NOMO-1 (cell line): ENCODE results near the gene ACD.

Experiments
- DNase-seq, 2 experiments: peaks; one replicate each; lab custom pipeline; 2025; ENCODE audit not compliant: unreplicated experiment in 2 of 2; lab: John Stamatoyannopoulos, UW

Gene ACD

GRCh38 chr16:67662653-67663010, 2.6 kb upstream of the ACD start:
- DNase-seq, result no peak

DNA sequence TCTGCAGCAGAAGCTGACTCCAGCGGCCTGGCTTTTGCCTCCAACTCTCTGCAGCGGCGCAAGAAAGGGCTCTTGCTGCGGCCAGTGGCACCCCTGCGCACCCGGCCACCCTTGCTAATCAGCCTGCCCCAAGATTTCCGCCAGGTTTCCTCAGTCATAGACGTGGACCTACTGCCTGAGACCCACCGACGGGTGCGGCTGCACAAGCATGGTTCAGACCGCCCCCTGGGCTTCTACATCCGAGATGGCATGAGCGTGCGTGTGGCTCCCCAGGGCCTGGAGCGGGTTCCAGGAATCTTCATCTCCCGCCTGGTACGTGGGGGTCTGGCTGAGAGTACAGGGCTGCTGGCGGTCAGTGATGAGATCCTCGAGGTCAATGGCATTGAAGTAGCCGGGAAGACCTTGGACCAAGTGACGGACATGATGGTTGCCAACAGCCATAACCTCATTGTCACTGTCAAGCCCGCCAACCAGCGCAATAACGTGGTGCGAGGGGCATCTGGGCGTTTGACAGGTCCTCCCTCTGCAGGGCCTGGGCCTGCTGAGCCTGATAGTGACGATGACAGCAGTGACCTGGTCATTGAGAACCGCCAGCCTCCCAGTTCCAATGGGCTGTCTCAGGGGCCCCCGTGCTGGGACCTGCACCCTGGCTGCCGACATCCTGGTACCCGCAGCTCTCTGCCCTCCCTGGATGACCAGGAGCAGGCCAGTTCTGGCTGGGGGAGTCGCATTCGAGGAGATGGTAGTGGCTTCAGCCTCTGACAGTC, 2.0 kb upstream of the ACD start:
- DNase-seq, result no peak

DNA sequence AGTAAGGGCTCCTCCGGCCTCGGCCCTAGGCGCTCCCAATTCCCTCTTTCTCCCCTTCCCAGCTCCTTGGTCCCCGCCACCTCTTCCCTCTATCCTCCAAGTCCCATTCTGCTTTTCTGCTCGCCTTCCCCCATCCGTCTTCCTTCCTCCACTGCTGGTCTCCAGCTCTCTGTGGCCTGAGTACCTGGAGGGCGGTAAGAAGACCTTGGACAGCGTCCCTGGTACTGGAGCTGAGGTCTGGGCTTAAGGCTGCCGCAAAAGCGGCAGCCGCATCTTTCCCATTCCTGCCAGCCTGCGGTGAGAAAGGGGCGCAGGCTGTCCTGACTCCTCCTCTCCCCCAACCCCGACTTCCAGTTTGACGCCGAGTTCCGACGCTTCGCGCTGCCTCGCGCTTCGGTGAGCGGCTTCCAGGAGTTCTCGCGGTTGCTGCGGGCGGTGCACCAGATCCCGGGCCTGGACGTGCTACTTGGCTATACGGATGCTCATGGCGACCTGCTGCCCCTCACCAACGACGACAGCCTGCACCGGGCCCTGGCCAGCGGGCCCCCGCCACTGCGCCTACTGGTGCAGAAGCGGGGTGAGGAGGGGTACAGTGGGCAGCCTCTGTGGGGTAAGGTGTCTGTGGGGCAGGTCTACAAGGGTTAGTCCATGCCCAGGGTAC, 1.2 kb upstream of the ACD start:
- peak in 1 of 2 experiments; percentile 20 for DNase-seq

GRCh38 chr16:67660564-67661028, 536 bp upstream of the ACD start, which contains the start of gene PARD6A:
Gene PARD6A, plus strand, starts transcription at chr16:67660960. Its CDS starts 79 bp downstream, at chr16:67661039.
- DNase-seq, result peak; percentile 94

DNA sequence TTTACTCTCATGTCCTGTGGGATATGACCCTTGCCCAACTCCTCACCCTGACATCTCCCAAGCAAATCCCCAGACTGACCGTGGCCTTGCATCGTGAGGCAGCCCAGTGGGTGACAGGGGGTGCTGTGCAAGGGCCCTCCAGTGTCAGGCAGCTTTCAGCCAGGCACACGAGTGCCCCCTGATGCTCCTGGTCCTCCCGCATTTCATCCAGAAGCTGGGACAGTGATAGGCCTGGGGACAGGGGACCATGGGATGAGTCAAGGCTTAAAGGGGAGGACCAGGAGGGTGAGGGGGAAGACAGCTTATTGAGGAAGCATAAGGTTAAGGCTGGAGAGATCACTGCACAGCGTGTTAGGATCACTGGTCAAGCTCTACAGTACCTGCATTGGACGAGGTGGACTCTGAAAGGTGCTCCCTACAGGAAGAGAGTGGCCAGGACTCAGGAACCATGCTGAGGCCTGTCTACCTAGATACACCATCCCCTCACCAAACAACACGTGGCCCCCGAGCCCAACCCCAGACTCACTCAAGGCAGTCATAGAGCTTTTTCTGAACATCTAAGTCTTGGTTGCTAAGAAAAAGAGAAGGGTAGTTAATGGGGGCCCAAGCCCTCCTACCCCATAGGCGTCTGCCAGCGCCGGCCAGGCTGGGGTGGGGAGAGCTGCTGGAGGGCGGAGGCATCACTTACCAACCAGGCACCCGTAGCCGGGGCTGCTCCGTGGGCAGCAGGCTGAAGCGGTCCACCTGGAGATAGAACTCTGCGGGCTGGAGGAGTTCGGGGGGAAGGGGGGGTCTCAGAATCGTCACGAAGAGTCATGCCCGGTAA, 998 bp downstream of the ACD start:
- DNase-seq, result no peak

- no peak for DNase-seq
These were observed 2.1 kb downstream of the ACD start for GRCh38 chr16:67657751-67658518.

DNA sequence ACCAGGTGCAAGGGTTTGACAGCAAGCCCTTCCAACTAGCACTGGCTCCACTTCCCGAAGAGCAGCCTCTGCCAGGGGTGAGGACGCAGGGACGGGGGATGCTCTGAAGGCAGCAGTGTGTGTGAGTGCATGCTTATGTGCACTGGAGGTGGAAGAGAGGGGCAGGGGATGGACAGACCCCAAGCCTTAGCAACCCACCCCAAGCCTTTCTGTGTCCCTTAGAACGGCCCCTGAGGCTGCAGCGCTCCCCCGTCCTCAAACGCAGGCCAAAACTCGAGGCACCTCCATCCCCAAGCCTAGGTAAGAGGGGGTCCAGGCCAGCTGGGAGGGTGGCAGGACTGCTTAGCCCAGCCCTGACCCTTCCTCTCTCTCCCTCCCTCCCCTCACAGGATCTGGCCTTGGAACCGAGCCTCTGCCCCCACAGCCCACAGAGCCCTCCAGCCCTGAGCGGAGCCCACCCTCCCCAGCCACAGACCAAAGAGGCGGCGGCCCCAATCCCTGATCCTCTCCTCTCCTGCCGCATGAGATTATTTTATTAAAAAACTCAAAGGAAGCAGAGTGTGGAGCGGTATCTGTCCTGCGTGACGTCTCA, 2.9 kb downstream of the ACD start:
- DNase-seq, result no peak

- DNase-seq, result no peak
These were observed 3.6 kb downstream of the ACD start for GRCh38 chr16:67656344-67657016.

- DNase-seq, result no peak
These were observed 4.7 kb downstream of the ACD start for GRCh38 chr16:67655363-67655762.

DNA sequence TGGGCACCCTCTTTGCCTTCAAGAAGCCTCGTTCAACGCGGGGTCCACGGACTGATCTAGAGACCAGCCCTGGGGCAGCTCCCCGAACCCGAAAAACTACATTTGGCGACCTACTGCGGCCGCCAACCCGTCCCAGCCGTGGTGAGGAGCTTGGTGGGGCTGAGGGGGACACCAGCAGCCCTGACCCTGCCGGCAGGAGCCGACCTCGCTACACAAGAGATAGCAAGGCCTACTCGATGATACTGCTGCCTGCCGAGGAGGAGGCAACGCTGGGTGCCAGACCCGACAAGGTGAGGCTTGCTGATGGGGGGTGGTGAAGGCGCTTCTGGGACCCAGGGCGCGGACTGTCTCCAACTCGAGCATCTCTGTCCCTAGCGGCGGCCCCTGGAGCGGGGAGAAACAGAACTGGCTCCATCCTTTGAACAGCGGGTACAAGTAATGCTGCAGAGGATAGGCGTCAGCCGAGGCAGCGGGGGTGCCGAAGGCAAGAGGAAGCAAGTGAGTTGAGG, 5.6 kb downstream of the ACD start:
- no peak for DNase-seq

DNA sequence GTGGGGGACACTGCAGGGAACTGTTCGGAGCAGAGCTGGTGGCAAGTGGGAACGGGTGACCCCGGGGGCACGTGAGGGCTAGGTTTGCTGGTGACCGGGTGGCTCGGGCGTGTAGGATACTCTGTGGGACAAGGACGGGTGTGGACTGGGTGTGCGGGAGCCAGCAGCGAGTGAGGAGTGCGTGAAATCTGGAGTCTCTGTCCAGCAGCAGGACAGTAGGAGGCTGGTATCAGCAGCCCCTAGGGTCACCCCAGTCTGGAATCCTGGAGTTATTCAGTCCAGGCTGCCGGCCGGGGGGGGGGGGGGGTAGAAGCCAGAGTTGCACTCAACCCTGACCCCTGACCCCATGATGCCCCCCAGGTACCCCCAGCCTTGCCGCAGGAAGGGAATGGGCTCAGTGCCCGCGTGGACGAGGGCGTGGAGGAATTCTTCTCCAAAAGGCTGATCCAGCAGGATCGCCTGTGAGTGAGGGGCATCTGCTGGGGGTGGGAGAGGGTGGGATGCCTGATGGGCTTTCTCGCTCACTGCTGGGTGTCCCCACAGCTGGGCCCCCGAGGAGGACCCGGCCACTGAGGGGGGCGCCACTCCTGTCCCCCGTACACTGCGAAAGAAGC, 6.2 kb downstream of the ACD start:
- no peak for DNase-seq

- no peak for DNase-seq
These were observed 6.8 kb downstream of the ACD start for GRCh38 chr16:67653128-67653788.

GRCh38 chr16:67652578-67653127, 7.4 kb downstream of the ACD start:
- no peak for DNase-seq

- DNase-seq, result no peak
These were observed 8.2 kb downstream of the ACD start for GRCh38 chr16:67651847-67652246.

- DNase-seq, result no peak
These were observed 9.0 kb downstream of the ACD start for GRCh38 chr16:67651039-67651438.

DNA sequence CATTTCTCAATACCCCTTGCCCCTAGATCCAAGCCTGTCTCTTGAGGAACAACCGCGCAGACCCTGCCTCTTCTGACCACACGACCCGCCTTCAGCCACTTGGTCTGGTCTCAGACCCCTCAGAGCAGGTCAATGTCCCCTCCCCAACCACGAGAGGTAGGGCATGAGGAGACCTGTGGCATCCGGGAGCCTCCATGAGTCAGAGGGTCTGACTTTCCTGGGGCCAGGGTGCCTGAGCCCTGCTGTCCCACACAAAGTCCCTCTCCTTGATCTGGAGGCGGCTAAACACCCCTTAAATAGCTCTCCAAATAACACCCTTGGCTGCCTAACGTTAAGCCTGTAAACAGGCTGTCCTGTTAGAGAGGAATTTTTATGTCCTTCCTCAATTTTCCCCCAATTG, 10.0 kb downstream of the ACD start:
- no peak for DNase-seq

DNA sequence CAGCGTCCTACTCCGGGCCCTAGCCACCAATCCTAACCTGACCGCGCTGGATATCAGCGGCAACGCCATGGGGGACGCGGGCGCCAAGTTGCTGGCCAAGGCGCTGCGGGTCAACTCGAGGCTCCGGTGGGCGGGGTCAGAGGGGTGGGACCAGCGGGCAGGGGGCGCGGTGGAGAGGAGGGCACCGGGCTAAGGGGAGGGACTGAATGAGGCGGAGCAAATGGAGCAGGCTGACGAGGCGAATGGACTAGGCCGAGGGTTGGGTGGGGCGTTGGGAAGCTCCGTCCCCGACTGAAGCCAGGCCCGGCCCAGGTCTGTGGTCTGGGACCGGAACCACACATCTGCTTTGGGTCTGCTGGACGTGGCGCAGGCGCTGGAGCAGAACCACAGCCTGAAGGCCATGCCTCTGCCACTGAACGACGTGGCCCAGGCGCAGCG, 10.5 kb downstream of the ACD start:
- DNase-seq, result no peak

DNA sequence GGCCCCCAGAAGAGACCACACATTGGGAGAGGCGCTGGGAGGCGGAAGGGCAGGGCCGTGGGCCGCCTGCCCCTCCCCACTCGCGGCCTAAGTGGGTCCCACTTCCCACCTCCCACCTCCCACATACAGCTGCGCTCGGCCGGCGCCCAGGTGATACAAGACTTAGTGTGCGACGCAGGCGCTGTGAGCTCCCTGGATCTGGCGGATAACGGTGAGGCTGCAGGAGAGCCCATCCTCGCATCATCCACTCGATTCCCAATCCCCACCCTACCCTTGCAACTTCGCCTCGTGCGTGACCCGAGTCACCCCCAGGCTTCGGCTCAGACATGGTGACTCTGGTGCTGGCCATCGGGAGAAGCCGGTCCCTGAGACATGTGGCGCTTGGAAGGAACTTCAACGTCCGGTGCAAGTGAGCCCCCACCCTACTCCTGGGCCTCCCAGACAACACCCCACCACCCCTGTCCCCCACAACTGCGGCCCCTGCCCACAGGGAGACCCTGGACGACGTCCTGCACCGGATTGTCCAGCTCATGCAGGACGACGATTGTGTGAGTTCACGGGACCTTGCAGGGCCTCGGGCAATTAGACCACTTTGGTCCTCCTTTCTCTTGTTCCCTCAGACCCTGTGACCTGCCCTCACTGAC, 11.2 kb downstream of the ACD start:
- DNase-seq, result no peak
